MCF 10A (cell line): ENCODE results near the gene AGAP1. TPM values are rescaled to one million over a fixed set of nuclear protein-coding genes. Genes with fewer than 3 reads are reported as not detected.

Experiments
- BruUV-seq: library from RNA; stranded (reverse); fragments of 400-500 nt; replicated peaks from 2 replicates; lab custom pipeline; 2021; lab: Mats Ljungman, UMichigan
- CTCF ChIA-PET: fragments of 300-600 bp; sonication (Branson Sonifier 250); formaldehyde crosslinking; extraction: SDS; loops from one replicate; lab custom pipeline; 2021; ENCODE audit warnings: antibody characterized with exemption, inconsistent platforms; lab: Yijun Ruan, JAX
- POLR2A ChIA-PET: fragments of 300-600, 350-650 bp; sonication (Branson Sonifier 250); formaldehyde crosslinking; extraction: SDS; loops from one replicate; lab custom pipeline; 2020; ENCODE audit warnings: antibody characterized with exemption, inconsistent platforms; lab: Yijun Ruan, JAX
- DNase-seq: peaks from one replicate; pipeline ENCODE4 v3.0.0-alpha.2; 2018; ENCODE audit not compliant: unreplicated experiment
- H3K27ac Mint-ChIP-seq: one replicate; pipeline ENCODE4 v1.8.0; 2022; ENCODE audit warnings: mild to moderate bottlenecking, low read depth, mixed read lengths; ENCODE audit not compliant: unreplicated experiment
- H3K27me3 Mint-ChIP-seq: one replicate; pipeline ENCODE4 v1.8.0; 2022; ENCODE audit warnings: mixed read lengths; ENCODE audit not compliant: insufficient read depth, unreplicated experiment
- H3K36me3 Mint-ChIP-seq: one replicate; pipeline ENCODE4 v1.8.0; 2022; ENCODE audit warnings: mild to moderate bottlenecking, moderate library complexity, mixed read lengths; ENCODE audit not compliant: insufficient read depth, unreplicated experiment
- H3K4me1 Mint-ChIP-seq: one replicate; pipeline ENCODE4 v1.8.0; 2022; ENCODE audit warnings: mixed read lengths; ENCODE audit not compliant: insufficient read depth, unreplicated experiment
- H3K4me3 Mint-ChIP-seq: one replicate; pipeline ENCODE4 v1.8.0; 2022; ENCODE audit warnings: mild to moderate bottlenecking, moderate library complexity, mixed read lengths; ENCODE audit not compliant: unreplicated experiment
- H3K9me3 Mint-ChIP-seq: one replicate; pipeline ENCODE4 v1.8.0; 2022; ENCODE audit warnings: mixed read lengths; ENCODE audit not compliant: unreplicated experiment
- CTCF ChIP-seq: fragments of 200-600 bp; IDR thresholded peaks from one replicate; pipeline ENCODE4 v1.8.0; 2022; ENCODE audit warnings: antibody characterized with exemption, mild to moderate bottlenecking; ENCODE audit not compliant: unreplicated experiment
- intact Hi-C: fragments of 100-400 bp; cut with micrococcal nuclease; formaldehyde crosslinking; loops from 2 replicates; pipeline ENCODE4 v1.14.1; 2022
- total RNA-seq: library from RNA; stranded (reverse); gene quantifications from 2 replicates; pipeline ENCODE4 v1.2.3, GENCODE V29; 2022

Gene AGAP1
- total RNA-seq, 1 experiment from 2014 or later: 41.3 TPM

- ChIA-PET CTCF (interaction anchor here (1.1 kb wide), 1 partner anchor 18 kb away, joined by 4 read pairs; no protein-coding TSS in a partner anchor), POLR2A (no interaction called here)
- H3K4me3 Mint-ChIP-seq: no peak overlapping the region
- BruUV-seq: no TSS peak
- no peak for TF ChIP-seq CTCF
- H3K27ac Mint-ChIP-seq: no peak overlapping the region
- intact Hi-C loops: no loop called here
- H3K4me1 Mint-ChIP-seq: no peaks in the 10 kb centered on the region
- peaks cover 17% of the 10 kb centered on the region for H3K36me3 Mint-ChIP-seq
- H3K9me3 Mint-ChIP-seq: no peaks in the 10 kb centered on the region
- no peak for DNase-seq
- no peaks in the 10 kb centered on the region for H3K27me3 Mint-ChIP-seq
Measured at GRCh38 chr2:235918876-235919275, 425.0 kb downstream of the AGAP1 start.

- no peaks in the 10 kb centered on the region for H3K4me1 Mint-ChIP-seq
- ChIA-PET POLR2A (no interaction called here), CTCF (no interaction called here)
- no peak overlapping the region for H3K4me3 Mint-ChIP-seq
- no TSS peak for BruUV-seq
- H3K36me3 Mint-ChIP-seq: peaks cover 24% of the 10 kb centered on the region
- H3K27ac Mint-ChIP-seq: no peak overlapping the region
- DNase-seq: no peak
- intact Hi-C loops: no loop called here
- no peaks in the 10 kb centered on the region for H3K27me3 Mint-ChIP-seq
- no peak for TF ChIP-seq CTCF
- no peaks in the 10 kb centered on the region for H3K9me3 Mint-ChIP-seq
Measured at GRCh38 chr2:235920216-235920865, 426.5 kb downstream of the AGAP1 start.

- no TSS peak for BruUV-seq
- intact Hi-C loops: no loop called here
- DNase-seq: no peak
- POLR2A ChIA-PET: no interaction called here
- no peaks in the 10 kb centered on the region for H3K27me3 Mint-ChIP-seq
- peaks cover 24% of the 10 kb centered on the region for H3K36me3 Mint-ChIP-seq
- no peak for TF ChIP-seq CTCF
- CTCF ChIA-PET: interaction anchor here (0.8 kb wide), 1 partner anchor 259 kb away, joined by 3 read pairs; no protein-coding TSS in a partner anchor
- no peak overlapping the region for H3K27ac Mint-ChIP-seq
- no peaks in the 10 kb centered on the region for H3K4me1 Mint-ChIP-seq
- no peaks in the 10 kb centered on the region for H3K9me3 Mint-ChIP-seq
- no peak overlapping the region for H3K4me3 Mint-ChIP-seq
Measured at GRCh38 chr2:235921508-235922191, 427.8 kb downstream of the AGAP1 start.

GRCh38 chr2:235922839-235923238 lies 429.0 kb downstream of the AGAP1 start:
- intact Hi-C loops: no loop called here
- Mint-ChIP-seq H3K36me3 (peaks cover 20% of the 10 kb centered on the region), H3K4me3 (no peak overlapping the region), H3K27ac (no peak overlapping the region), H3K4me1 (no peaks in the 10 kb centered on the region), H3K9me3 (no peaks in the 10 kb centered on the region), H3K27me3 (no peaks in the 10 kb centered on the region)
- no peak for TF ChIP-seq CTCF
- ChIA-PET POLR2A (no interaction called here), CTCF (no interaction called here)
- BruUV-seq: no TSS peak
- no peak for DNase-seq
